SU-DHL-6 (cell line): ENCODE data around the gene GOLGB1.

ENCODE experiments used
- H2AFZ ChIP-seq: fragments of 200-600 bp; sonication (generic); 2 replicates; pipeline ENCODE4 v1.6.1; 2014; ENCODE audit warnings: low read depth, mild to moderate bottlenecking, moderate library complexity, mixed read lengths, antibody characterized with exemption, low read length; ENCODE audit not compliant: severe bottlenecking
- H3F3A ChIP-seq: fragments of 200-600 bp; shearing (Covaris generic); 2 replicates; pipeline ENCODE4 v1.6.0; 2016; ENCODE audit warnings: antibody characterized with exemption, mild to moderate bottlenecking; ENCODE audit not compliant: insufficient read depth
- H3K27ac ChIP-seq: fragments of 200-600 bp; sonication (generic); 2 replicates; pipeline ENCODE4 v1.5.1; 2016; ENCODE audit warnings: low read depth, mild to moderate bottlenecking, low read length, moderate library complexity, mixed read lengths
- H3K27me3 ChIP-seq: fragments of 200-600 bp; sonication (generic), shearing (Covaris generic); 2 replicates; pipeline ENCODE4 v1.6.0; 2014; ENCODE audit warnings: mild to moderate bottlenecking, low read length
- H3K36me3 ChIP-seq: fragments of 200-600 bp; sonication (generic); 2 replicates; pipeline ENCODE4 v1.6.1; 2014; ENCODE audit warnings: mild to moderate bottlenecking, low read length, mixed read lengths
- H3K4me2 ChIP-seq: fragments of 300-600, 200-600 bp; shearing (Covaris generic), sonication (generic); 2 replicates; pipeline ENCODE4 v1.6.0; 2014; ENCODE audit warnings: low read length, low read depth, mild to moderate bottlenecking; ENCODE audit not compliant: poor library complexity, severe bottlenecking
- H3K4me3 ChIP-seq: fragments of 200-600 bp; sonication (generic); 2 replicates; pipeline ENCODE4 v1.5.1; 2014; ENCODE audit warnings: antibody characterized with exemption, low read length, mild to moderate bottlenecking, mixed read lengths; ENCODE audit not compliant: insufficient read depth, poor library complexity, severe bottlenecking
- H3K79me2 ChIP-seq: fragments of 200-600 bp; sonication (generic); 2 replicates; pipeline ENCODE4 v1.6.1; 2014; ENCODE audit warnings: mild to moderate bottlenecking, low read length, moderate library complexity; ENCODE audit not compliant: insufficient read depth
- H3K9ac ChIP-seq: fragments of 200-600 bp; sonication (generic); 2 replicates; pipeline ENCODE4 v1.7.0; 2014; ENCODE audit warnings: mild to moderate bottlenecking, low read length
- H3K9me2 ChIP-seq: fragments of 200-600 bp; sonication (generic); replicated peaks from 2 replicates; pipeline ENCODE4 v1.6.1; 2014; ENCODE audit warnings: low read length; ENCODE audit not compliant: insufficient read depth
- H3K9me3 ChIP-seq: fragments of 200-600 bp; sonication (generic); 2 replicates; pipeline ENCODE4 v1.6.1; 2014; ENCODE audit warnings: low read length, mixed read lengths; ENCODE audit not compliant: insufficient read depth
- H4K20me1 ChIP-seq: fragments of 200-600 bp; sonication (generic); 2 replicates; pipeline ENCODE4 v1.6.1; 2014; ENCODE audit warnings: low read depth, mild to moderate bottlenecking, antibody characterized with exemption, low read length, moderate library complexity, mixed read lengths
- EZH2phosphoT487 ChIP-seq: fragments of 200-600 bp; sonication (generic), shearing (Covaris generic); conservative IDR thresholded peaks from 2 replicates; pipeline ENCODE4 v1.6.1; 2018; ENCODE audit warnings: mild to moderate bottlenecking, antibody characterized with exemption, low read length, moderate library complexity, mixed read lengths
- TF ChIP-seq, protein P1 (sequence below): fragments of 200-600 bp; sonication (generic); IDR thresholded peaks from one replicate; pipeline ENCODE4 v1.5.1; 2017; ENCODE audit warnings: antibody characterized with exemption, mild to moderate bottlenecking, low read length, moderate library complexity; ENCODE audit not compliant: insufficient read depth, poor library complexity, severe bottlenecking

The GOLGB1 gene

DNA sequence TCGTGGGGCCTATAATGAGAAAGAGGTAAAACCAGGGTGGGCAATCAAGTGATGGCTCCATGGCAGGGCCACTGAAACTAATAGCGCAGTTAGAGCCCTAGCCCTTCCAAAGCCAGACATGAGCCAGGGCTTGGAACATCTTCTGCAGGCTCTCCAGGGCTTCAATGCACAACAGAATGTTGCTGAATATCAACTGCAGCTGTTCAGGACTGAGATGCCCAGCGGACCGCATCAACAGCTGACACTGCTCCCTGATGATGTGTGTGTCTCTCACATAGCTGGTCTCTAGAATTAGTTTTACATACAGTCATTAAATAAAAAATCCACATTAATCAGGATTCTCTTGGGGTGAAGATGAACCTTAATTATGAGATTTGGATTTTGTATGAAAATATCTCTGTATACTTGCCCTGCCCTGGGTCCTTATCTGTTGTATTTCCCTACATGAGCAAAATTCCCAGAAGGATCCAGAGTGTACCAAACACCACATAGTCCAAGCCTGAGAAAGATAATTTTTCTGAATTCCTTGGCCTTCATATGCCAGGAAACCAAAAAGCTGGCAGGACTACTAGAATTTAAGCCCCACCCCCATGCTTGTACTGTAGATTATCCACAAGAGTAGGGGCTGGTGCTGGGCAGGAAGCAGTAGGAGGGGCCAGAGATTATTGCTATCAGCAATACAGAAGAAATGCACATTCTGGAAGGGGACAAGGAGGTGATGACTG, 7.7 kb upstream of the GOLGB1 start:
- Histone ChIP-seq H3K9me3 (no peaks in the 10 kb centered on the region), H3K36me3 (no peaks in the 10 kb centered on the region), H2AFZ (no peak overlapping the region), H3K79me2 (no peaks in the 10 kb centered on the region), H3K27ac (no peak overlapping the region), H3K27me3 (no peaks in the 10 kb centered on the region), H3K9ac (no peak overlapping the region), H4K20me1 (no peaks in the 10 kb centered on the region), H3K9me2 (no peaks in the 10 kb centered on the region), H3K4me2 (no peak overlapping the region), H3K4me3 (no peak overlapping the region), H3F3A (no peaks in the 10 kb centered on the region)
- TF ChIP-seq, protein P1, sequence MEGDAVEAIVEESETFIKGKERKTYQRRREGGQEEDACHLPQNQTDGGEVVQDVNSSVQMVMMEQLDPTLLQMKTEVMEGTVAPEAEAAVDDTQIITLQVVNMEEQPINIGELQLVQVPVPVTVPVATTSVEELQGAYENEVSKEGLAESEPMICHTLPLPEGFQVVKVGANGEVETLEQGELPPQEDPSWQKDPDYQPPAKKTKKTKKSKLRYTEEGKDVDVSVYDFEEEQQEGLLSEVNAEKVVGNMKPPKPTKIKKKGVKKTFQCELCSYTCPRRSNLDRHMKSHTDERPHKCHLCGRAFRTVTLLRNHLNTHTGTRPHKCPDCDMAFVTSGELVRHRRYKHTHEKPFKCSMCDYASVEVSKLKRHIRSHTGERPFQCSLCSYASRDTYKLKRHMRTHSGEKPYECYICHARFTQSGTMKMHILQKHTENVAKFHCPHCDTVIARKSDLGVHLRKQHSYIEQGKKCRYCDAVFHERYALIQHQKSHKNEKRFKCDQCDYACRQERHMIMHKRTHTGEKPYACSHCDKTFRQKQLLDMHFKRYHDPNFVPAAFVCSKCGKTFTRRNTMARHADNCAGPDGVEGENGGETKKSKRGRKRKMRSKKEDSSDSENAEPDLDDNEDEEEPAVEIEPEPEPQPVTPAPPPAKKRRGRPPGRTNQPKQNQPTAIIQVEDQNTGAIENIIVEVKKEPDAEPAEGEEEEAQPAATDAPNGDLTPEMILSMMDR = no peak
- TF ChIP-seq EZH2phosphoT487 = no peak

DNA sequence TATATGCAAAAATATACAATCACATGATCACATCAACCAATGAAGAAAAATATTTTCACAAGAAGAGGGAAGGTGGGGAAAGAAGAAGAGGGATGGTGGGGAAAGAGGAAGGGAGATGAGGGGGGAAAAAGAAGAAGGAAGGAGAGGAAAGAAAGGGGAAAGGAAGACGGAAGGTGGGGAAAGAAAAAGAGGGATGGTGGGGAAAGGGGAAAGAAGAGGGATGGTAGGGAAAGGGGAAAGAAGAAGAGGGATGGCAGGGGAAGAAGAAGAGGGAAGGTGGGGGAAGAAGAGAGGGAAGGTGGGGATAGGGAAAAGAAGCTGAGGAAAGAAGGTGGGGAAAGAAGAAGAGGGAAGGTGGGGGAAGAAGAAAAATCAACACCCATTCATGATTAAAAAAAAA, 3.2 kb upstream of the GOLGB1 start:
- Histone ChIP-seq H3K9me2 (no peaks in the 10 kb centered on the region), H3K9ac (no peak overlapping the region), H3K4me3 (no peak overlapping the region), H3K27me3 (no peaks in the 10 kb centered on the region), H3K79me2 (peaks cover 5% of the 10 kb centered on the region; the same call in 1 of the 2 replicates), H4K20me1 (no peaks in the 10 kb centered on the region), H3K4me2 (no peak overlapping the region), H3K9me3 (no peaks in the 10 kb centered on the region), H3F3A (no peaks in the 10 kb centered on the region), H2AFZ (no peak overlapping the region), H3K27ac (no peak overlapping the region), H3K36me3 (no peaks in the 10 kb centered on the region)
- TF ChIP-seq, protein P1 = no peak

DNA sequence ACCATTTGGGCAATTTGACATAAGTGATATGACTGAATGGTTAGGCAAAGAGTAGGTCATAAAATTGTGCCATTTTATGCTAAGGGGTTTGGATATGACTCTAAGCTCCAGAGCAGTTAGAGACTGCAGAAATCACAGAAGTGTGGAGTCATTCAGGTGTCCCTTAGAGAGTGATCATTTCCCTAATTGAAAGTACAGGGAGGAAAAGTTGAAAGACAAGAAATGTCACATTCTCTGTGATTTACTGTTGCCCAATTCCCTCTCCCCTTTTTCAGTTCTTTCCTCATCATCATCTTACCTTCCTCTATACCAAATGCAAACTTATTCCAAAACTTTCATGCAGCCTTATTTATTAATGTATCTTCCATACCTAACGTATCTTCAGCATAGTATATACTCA, 2.7 kb upstream of the GOLGB1 start:
- Histone ChIP-seq H3F3A (no peaks in the 10 kb centered on the region), H3K79me2 (peaks cover 5% of the 10 kb centered on the region; the same call in 1 of the 2 replicates), H3K9me3 (no peaks in the 10 kb centered on the region), H3K36me3 (no peaks in the 10 kb centered on the region), H3K9me2 (no peaks in the 10 kb centered on the region), H3K27ac (no peak overlapping the region), H2AFZ (no peak overlapping the region), H3K4me2 (no peak overlapping the region), H4K20me1 (no peaks in the 10 kb centered on the region), H3K27me3 (no peaks in the 10 kb centered on the region), H3K4me3 (no peak overlapping the region), H3K9ac (no peak overlapping the region)
- no peak for TF ChIP-seq EZH2phosphoT487
- TF ChIP-seq, protein P1 = no peak
